GM19023 (cell line): Measurements from ENCODE around the gene BBLN.
"Not testable (repeated sequence)": the region's sequence is repeated elsewhere in the genome, so short reads cannot be mapped to it uniquely, and the experiment has no call there.

Experiments
- ATAC-seq: cut with Tn5 transposase; IDR thresholded peaks from one replicate; pipeline ENCODE4 v1.9.1; 2021; ENCODE audit warnings: mild to moderate bottlenecking, moderate library complexity; ENCODE audit not compliant: unreplicated experiment

BBLN gene

GRCh38 chr9:128124451-128124850 is 35.6 kb upstream of the BBLN start:
- no peak for ATAC-seq

- no peak for ATAC-seq
Observed at GRCh38 chr9:128124873-128125579, 35.0 kb upstream of the BBLN start.

GRCh38 chr9:128125580-128126354 is 34.3 kb upstream of the BBLN start:
- no peak for ATAC-seq

- ATAC-seq, result peak; percentile 62
Observed at GRCh38 chr9:128127568-128127989, 32.5 kb upstream of the BBLN start, which contains the start of gene PTGES2. Gene PTGES2 (minus strand): TSS chr9:128127729. CDS start chr9:128127717, 12 bp downstream.

GRCh38 chr9:128127990-128128835 is 31.9 kb upstream of the BBLN start:
- peak; percentile 60 for ATAC-seq

- ATAC-seq, result no peak
Observed at GRCh38 chr9:128128836-128129590, 31.1 kb upstream of the BBLN start.

- ATAC-seq, result not testable (repeated sequence)
Observed at GRCh38 chr9:128129976-128130590, 30.0 kb upstream of the BBLN start.

GRCh38 chr9:128130651-128131050 is 29.4 kb upstream of the BBLN start:
- ATAC-seq, result not testable (repeated sequence)

- ATAC-seq, result not testable (repeated sequence)
Observed at GRCh38 chr9:128131346-128131745, 28.7 kb upstream of the BBLN start.

GRCh38 chr9:128132139-128132538 is 27.9 kb upstream of the BBLN start:
- not testable (repeated sequence) for ATAC-seq

GRCh38 chr9:128135561-128135960 is 24.5 kb upstream of the BBLN start:
- not testable (repeated sequence) for ATAC-seq

- ATAC-seq, result no peak
Observed at GRCh38 chr9:128136816-128137793, 23.0 kb upstream of the BBLN start.

- ATAC-seq, result no peak
Observed at GRCh38 chr9:128138001-128138400, 22.1 kb upstream of the BBLN start.

- no peak for ATAC-seq
Observed at GRCh38 chr9:128139621-128140020, 20.4 kb upstream of the BBLN start.

- no peak for ATAC-seq
Observed at GRCh38 chr9:128141604-128142003, 18.5 kb upstream of the BBLN start.

GRCh38 chr9:128142061-128142460 is 18.0 kb upstream of the BBLN start:
- ATAC-seq, result no peak

- no peak for ATAC-seq
Observed at GRCh38 chr9:128142596-128142995, 17.5 kb upstream of the BBLN start.

- ATAC-seq, result no peak
Observed at GRCh38 chr9:128143525-128144238, 16.4 kb upstream of the BBLN start.
